ENCODE data around the gene AGFG2.

The AGFG2 gene

DNA sequence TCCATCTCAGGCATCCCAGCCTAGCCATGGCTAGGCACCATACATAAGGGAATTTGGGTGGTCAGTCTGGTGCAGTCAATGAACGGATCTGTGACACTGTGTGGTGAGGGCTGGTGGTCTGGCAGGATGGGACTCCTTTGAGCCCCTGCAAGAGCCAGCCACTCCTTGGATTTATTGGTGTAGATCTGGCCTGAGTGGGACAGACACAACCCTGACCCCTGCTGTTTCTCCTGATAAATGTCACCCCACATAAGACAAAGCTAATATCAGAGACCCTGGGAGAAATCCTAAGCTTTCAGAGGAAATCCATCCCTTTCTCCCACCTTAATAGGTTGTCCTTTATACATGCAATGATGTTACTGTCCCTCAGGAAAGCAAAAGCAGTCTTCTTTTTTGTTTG lies 49.4 kb downstream of the AGFG2 start:
- DNase-seq, result no peak

GRCh38 chr7:100589341-100589947 lies 50.4 kb downstream of the AGFG2 start:
- DNase-seq, result no peak

- DNase-seq, result no peak
Observed at GRCh38 chr7:100590077-100590737, 51.2 kb downstream of the AGFG2 start.

DNA sequence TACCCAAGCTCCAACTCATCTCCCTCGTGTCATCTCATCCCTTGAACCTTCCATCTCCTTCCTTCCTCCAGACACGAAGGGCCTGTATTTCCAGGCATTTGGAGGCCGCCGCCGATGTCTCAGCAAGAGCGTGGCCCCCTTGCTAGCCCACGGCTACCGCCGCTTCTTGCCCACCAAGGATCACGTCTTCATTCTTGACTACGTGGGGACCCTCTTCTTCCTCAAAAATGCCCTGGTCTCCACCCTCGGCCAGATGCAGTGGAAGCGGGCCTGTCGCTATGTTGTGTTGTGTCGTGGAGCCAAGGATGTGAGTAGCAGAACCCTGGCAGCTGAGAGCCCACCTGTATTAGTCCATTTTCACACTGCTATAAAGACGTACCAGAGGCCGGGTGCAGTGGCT lies 52.6 kb downstream of the AGFG2 start:
- no peak for DNase-seq

- no peak for DNase-seq
Observed at GRCh38 chr7:100595188-100595587, 56.2 kb downstream of the AGFG2 start.

DNA sequence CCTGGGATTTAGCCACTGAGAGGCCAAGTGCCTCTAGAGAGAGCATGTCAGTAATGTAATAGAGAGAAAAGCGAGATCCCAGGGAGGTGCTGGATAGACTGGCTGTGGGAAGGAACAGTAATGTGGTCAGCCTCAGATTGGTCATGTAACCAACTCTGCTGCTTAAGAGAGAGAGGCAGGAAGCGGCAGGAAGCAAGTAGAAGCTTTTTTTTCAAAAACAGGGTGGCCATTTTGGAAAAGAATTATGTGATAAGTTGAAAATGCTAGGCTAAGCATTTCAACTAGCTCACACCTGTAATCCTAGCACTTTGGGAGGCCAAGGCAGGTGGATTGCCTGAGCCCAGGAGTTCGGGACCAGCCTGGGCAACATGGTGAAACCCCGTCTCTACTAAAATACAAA lies 59.4 kb downstream of the AGFG2 start:
- no peak for DNase-seq

DNA sequence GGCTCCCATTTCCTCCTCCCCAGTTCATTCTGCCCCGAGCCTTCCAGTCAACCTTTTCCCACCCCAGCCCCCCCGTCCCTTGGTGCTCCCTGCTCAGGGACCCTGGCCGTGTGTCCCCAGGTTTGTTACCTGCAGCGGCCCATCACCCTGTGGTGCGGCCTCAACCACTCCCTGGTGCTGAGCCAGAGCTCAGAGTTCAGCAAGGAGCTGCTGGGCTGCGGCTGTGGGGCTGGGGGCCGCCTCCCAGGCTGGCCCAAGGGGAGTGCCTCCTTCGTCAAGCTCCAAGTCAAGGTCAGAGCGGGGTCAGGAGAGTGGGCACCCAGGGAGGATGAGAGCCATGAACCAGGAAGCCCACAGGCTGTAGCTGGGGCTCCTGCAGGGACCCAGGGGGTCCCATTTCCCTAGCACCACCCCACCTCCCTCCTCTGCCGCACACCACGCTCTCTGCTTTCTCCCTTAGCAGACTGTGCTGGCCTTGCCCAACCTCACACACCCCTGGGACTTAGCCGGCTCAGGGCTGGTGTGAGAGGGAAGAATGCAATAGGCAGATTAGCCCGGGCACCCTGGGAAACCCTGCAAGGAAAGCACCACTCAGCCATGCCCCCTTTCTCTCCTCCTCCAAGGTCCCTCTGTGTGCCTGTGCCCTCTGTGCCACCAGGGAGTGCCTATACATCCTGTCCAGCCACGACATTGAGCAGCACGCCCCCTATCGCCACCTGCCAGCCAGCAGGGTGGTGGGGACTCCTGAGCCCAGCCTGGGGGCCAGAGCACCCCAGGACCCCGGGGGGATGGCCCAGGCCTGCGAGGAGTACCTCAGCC lies 61.1 kb downstream of the AGFG2 start:
- DNase-seq, result no peak

GRCh38 chr7:100600730-100601038 lies 61.7 kb downstream of the AGFG2 start:
- no peak for DNase-seq

GRCh38 chr7:100602889-100603725 lies 64.1 kb downstream of the AGFG2 start:
- DNase-seq, result no peak

DNA sequence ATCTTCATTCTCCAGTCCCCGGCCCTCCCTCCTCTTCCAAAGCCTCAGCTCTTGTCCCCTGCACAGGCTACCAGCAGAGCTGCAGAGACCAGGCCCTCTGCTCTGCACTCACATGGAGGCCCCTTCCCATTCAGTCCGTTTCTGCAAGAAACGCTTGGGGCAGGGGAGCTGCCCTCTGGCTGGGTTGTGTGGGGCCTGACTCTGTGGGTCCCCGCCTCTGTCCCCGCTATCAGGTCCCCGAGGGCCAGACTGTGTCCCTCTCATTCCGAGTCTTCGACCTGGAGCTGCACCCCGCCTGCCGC lies 64.7 kb downstream of the AGFG2 start:
- no peak for DNase-seq

DNA sequence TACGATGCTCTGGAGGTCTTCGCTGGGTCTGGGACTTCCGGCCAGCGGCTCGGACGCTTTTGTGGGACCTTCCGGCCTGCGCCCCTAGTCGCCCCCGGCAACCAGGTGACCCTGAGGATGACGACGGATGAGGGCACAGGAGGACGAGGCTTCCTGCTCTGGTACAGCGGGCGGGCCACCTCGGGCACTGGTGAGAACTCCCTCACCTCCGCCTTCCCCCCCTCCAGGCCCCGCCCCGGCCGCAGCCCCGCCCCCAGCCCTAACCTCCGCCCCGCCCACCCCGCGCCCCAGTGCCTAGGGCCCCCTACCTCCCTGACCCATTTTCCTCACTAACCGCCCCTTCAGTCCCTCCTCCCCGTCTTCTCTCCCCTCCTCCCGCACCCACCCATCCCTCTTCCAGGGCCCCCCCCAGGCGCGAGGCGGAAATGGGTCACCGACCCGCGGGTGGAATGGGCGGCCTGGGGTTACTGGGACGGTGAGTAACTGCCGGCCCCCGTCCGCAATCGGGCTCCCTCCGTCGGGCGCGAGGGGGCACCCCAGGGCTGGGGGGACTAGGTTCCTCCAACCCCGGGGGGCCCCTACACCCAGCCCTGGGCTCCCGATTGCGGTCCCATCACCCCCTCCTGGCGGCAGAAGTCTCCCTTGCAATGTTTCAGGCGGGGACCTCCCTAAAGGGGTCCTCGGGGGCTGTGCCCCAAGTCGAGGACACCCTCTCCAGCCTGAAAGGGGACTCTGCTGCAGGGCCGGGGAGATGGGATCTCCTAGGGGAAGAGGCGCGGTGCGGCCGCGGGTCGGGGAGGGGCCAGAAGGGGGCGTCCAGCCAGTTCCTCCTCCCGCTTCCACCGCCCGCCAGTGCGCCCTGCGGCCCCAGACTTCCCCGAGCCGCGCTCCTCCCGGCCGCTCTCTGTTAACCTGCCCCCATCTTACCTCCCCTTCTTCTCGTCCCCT lies 65.3 kb downstream of the AGFG2 start:
- peak; percentile 86 for DNase-seq

- DNase-seq, result peak; percentile 38
Observed at GRCh38 chr7:100604976-100605911, 66.2 kb downstream of the AGFG2 start.

GRCh38 chr7:100606313-100606712 lies 67.3 kb downstream of the AGFG2 start:
- no peak for DNase-seq

- no peak for DNase-seq
Observed at GRCh38 chr7:100607111-100607510, 68.1 kb downstream of the AGFG2 start.

DNA sequence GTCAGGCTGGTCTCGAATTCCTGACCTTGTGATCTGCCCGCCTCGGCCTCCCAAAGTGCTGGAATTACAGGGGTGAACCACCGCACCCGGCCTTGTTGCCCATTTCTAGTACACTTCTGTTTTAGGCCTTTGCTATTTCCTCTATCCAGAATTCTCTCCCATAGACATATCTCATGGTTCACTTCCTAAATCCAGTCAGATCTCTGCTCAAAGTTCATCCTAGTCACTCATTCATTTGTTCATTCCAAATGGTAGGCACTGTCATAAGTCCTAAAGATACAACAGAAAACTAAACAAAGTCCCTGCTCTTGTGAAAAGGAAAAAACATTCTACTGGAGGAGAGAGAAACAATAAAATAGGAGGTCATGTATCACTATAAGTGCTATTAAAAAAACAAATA lies 71.0 kb downstream of the AGFG2 start:
- DNase-seq, result no peak

DNA sequence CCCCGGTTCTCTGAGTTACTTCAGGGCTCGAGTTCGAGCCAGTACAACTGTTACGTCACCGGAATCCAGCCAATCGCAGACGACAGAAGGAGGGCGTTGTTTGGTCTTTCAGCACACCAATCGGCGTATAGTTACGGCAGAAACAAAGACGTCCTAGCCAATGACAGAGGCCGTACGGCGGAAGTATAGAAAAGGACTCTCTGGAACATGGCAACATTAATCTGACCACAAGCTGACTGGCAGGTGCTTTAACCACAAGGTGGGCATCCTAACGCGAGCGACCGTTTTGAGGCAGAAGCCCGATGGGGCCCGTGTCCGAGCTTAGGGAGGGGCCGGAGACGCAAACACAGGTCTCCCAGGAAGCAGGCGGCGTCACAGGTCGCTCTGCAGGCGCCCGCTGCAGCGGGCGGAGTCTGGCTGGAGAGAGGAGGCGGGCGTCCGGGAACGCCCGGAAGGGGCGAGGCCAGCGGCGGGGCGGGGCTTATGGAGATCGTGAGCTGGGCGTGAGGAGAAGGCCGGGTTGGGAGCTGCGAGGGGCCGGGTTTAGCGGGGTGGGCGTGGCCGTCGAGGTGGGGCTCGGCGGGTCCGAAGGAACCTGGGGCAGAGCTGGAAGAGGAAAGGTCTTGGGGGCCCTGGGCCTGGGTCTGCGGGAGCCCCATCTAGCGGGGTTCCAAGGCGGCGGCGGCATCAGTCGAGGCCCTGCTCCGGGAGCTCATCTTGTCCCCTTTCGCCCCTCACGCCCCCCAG lies 73.2 kb downstream of the AGFG2 start, which contains the start of gene MOSPD3:
TSS of gene MOSPD3 (plus strand) at position 558 of the 747 bp plus-strand sequence. CDS start 252 bp downstream, outside the sequence.
- DNase-seq, result peak; percentile 98

GRCh38 chr7:100612730-100613390 lies 73.9 kb downstream of the AGFG2 start:
- peak; percentile 15 for DNase-seq

DNA sequence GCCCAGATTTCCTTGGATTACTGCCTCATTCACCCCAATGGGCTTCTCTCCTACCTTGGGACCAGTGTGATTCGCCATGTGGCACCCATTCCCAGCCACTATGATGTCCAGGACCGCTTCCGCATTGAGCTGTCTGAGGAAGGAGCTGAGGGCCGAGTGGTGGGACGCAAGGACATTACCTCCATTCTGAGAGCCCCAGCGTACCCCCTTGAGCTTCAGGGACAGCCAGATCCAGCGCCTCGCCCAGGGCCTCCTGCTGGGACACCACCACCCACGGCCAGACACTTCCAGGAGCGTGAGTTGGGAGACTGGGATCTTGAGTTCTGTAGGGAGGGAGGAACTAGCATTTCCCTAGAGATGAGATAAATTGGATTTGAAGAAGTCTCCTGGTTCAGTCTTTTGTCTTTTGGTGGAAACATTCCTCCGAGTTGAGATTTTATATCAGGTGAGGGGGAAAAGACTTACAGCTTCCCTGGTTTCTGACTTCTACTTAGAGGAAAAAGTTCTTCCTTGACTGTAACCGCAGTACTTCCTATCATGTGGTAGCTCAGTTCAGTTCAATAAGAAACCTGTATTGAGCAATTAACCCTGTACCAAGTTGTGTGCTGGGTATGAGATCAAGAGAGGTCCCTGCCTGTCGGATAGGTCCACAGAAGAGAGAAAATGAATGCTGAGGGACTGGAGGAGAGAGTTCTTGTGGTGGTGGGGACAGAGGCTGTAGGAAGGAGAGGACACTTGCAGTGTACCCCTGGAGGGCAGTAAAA lies 74.6 kb downstream of the AGFG2 start:
- DNase-seq, result no peak

GRCh38 chr7:100614308-100614861 lies 75.4 kb downstream of the AGFG2 start:
- DNase-seq, result no peak

Measured in CD4-positive, alpha-beta T cell treated with Interleukin-21 for 1 hour (primary cell).